GM12878 (cell line): ENCODE data around the gene SLC13A3. TPM values are rescaled to one million over a fixed set of nuclear protein-coding genes. Genes with fewer than 3 reads are reported as not detected.

Experiments
- ATAC-seq: fragments of 200-7000 bp; cut with Tn5 transposase; 3 replicates; pipeline ENCODE4 v1.9.1; 2020; ENCODE audit warnings: mild to moderate bottlenecking, moderate library complexity
- BruUV-seq: library from RNA; stranded (reverse); fragments of 400-500 nt; replicated peaks from 2 replicates; lab custom pipeline; 2021; lab: Mats Ljungman, UMichigan
- CTCF ChIA-PET: fragments of 300-600 bp; sonication (Branson Sonifier 250); formaldehyde crosslinking; extraction: SDS; loops from one replicate; lab custom pipeline; 2021; ENCODE audit warnings: inconsistent platforms; lab: Yijun Ruan, JAX
- POLR2A ChIA-PET: fragments of 350-600 bp; formaldehyde crosslinking; extraction: SDS; loops from one replicate; lab custom pipeline; 2021; ENCODE audit warnings: inconsistent platforms; lab: Charles Lee
- RAD21 ChIA-PET: fragments of 300-600 bp; sonication (Branson Sonifier 250); formaldehyde crosslinking; loops from one replicate; lab custom pipeline; 2023; ENCODE audit warnings: antibody characterized with exemption; ENCODE audit not compliant: unreplicated experiment; lab: Charles Lee
- SMC1A ChIA-PET: fragments of 300-600 bp; sonication (Branson Sonifier 250); formaldehyde crosslinking; loops from one replicate; lab custom pipeline; 2023; ENCODE audit not compliant: unreplicated experiment, uncharacterized antibody; lab: Charles Lee
- DNase-seq: peaks from one replicate; pipeline ENCODE4 v3.0.0-alpha.2; 2011; ENCODE audit warnings: low read depth, low spot score
- FAIRE-seq: peaks from 3 replicates; lab custom pipeline; 2011; peaks lifted over from hg19 to GRCh38; lab: Jason Lieb, UNC
- H2AFZ ChIP-seq: 2 replicates; pipeline ENCODE4 v1.6.0; 2011; ENCODE audit warnings: low read depth, low read length, control low read depth; ENCODE audit not compliant: control insufficient read depth
- H3K27ac ChIP-seq: 2 replicates; pipeline ENCODE4 v1.5.1; 2011; ENCODE audit warnings: control low read depth; ENCODE audit not compliant: control insufficient read depth, insufficient read depth
- H3K27me3 ChIP-seq, 2 experiments: replicated peaks in 1 of 2; 2 replicates each; pipeline versions ENCODE4 v1.6.0 to v1.6.1; 2011; ENCODE audit warnings: low read length in 1 of 2; ENCODE audit not compliant: control insufficient read depth in 2 of 2, insufficient read depth in 2 of 2
- H3K36me3 ChIP-seq, 2 experiments: 2 replicates each; pipeline ENCODE4 v1.5.1; 2011; ENCODE audit warnings: low read length in 1 of 2; ENCODE audit not compliant: control insufficient read depth in 2 of 2, insufficient read depth in 2 of 2
- H3K4me1 ChIP-seq: 2 replicates; pipeline ENCODE4 v1.6.1; 2011; ENCODE audit warnings: mild to moderate bottlenecking, low read length, moderate library complexity, mixed read lengths; ENCODE audit not compliant: control insufficient read depth, insufficient read depth
- H3K4me2 ChIP-seq: 2 replicates; pipeline ENCODE4 v1.6.0; 2011; ENCODE audit warnings: control low read depth; ENCODE audit not compliant: control insufficient read depth, insufficient read depth
- H3K4me3 ChIP-seq: fragments of 200-600 bp; sonication (generic); 2 replicates; pipeline ENCODE4 v1.5.1; 2016
- H3K79me2 ChIP-seq: 2 replicates; pipeline ENCODE4 v1.6.0; 2011; ENCODE audit warnings: low read length; ENCODE audit not compliant: control insufficient read depth, insufficient read depth
- H3K9ac ChIP-seq: 2 replicates; pipeline ENCODE4 v1.8.0; 2011; ENCODE audit warnings: low read length, control low read depth, mixed read lengths; ENCODE audit not compliant: control insufficient read depth, insufficient read depth
- H3K9me3 ChIP-seq: replicated peaks from 3 replicates; pipeline ENCODE4 v1.5.1; 2011; ENCODE audit warnings: mild to moderate bottlenecking, low read length; ENCODE audit not compliant: control insufficient read depth, insufficient read depth
- H4K20me1 ChIP-seq: 2 replicates; pipeline ENCODE4 v1.6.0; 2011; ENCODE audit not compliant: control insufficient read depth, insufficient read depth
- KLF5 ChIP-seq: fragments of 450-650 bp; IDR thresholded peaks from 2 replicates; pipeline ENCODE4 v1.6.1; 2014; ENCODE audit warnings: mild to moderate bottlenecking; ENCODE audit not compliant: partially characterized antibody
- MYB ChIP-seq: fragments of 150-350 bp; IDR thresholded peaks from 2 replicates; pipeline ENCODE4 v1.6.1; 2014; ENCODE audit warnings: mild to moderate bottlenecking, low read depth, low read length, borderline replicate concordance
- NFIC ChIP-seq: IDR thresholded peaks from 2 replicates; pipeline ENCODE4 v1.6.1; 2012; ENCODE audit warnings: low read depth, mild to moderate bottlenecking, inconsistent platforms, low read length, moderate library complexity
- WGBS: methylation state at CpG from one replicate; pipeline ENCODE4 v1.1.6; 2016; ENCODE audit warnings: low lambda C conversion rate; ENCODE audit not compliant: insufficient replicate concordance, insufficient coverage; ENCODE audit errors: missing lambda C conversion rate; 5-methylcytosine and 5-hydroxymethylcytosine counted together
- in situ Hi-C: fragments of 300-500 bp; cut with MboI; formaldehyde crosslinking; loops from 9 replicates; pipeline ENCODE4 v1.14.3; 2018; ENCODE audit warnings: mixed read lengths
- intact Hi-C: fragments of 100-400 bp; cut with micrococcal nuclease; formaldehyde crosslinking; loops from one replicate; pipeline ENCODE4 v1.14.2; 2022; ENCODE audit not compliant: unreplicated experiment
- polyA plus RNA-seq, 11 experiments: library from polyadenylated mRNA; depleted of rRNA in 4 of 11; unstranded in 6 of 11; stranded (reverse) in 5 of 11; fragments of >200 nt; fragmentation: Nextera tagmentation in 4 of 11; fragmentation: Illumina TruSeq in 1 of 11; extraction: Ambion mirVana in 4 of 11; extraction: Trizol in 1 of 11; gene quantifications; 1 replicate in 1 of 11; 2 replicates in 10 of 11; pipeline versions ENCODE4 v1.2.1 to v1.2.3, GENCODE V29; 2011 to 2016; ENCODE audit warnings: inconsistent platforms in 2 of 11, missing spikeins in 2 of 11, low read depth in 1 of 11
- total RNA-seq, 4 experiments: library from RNA; depleted of rRNA in 3 of 4; stranded (reverse); fragments of >200 nt in 3 of 4; fragmentation: Illumina TruSeq in 1 of 4; extraction: Trizol in 1 of 4; gene quantifications; 2 replicates each; pipeline versions ENCODE4 v1.2.1 to v1.2.3, GENCODE V29; 2013 to 2021
- TF ChIP-seq, protein P1 (sequence below): IDR thresholded peaks from 2 replicates; pipeline ENCODE4 v1.6.1; 2012; ENCODE audit warnings: low read depth, low read length, improper control_type of control experiment
- TF ChIP-seq, protein P2 (sequence below): fragments of 450-650 bp; IDR thresholded peaks from 2 replicates; pipeline ENCODE4 v1.6.1; 2018; ENCODE audit warnings: mild to moderate bottlenecking, low read depth, moderate library complexity; ENCODE audit not compliant: partially characterized antibody

The SLC13A3 gene
- total and polyA plus RNA-seq, 10 of the 15 experiments (the other 5 are each of a cell fraction or from before 2014, with no cell fraction given), result 0.03 to 0.76 (median 0.07) TPM; not detected in 4

- ChIA-PET CTCF (interaction anchor here (1.0 to 2.3 kb wide), 5 partner anchors 9 to 184 kb away, joined by 3 to 9 read pairs (median 3); no protein-coding TSS in a partner anchor), SMC1A (interaction anchor here (3.4 kb wide), 1 partner anchor 11 kb away, joined by 10 read pairs; no protein-coding TSS in a partner anchor)
- BruUV-seq, result no TSS peak
- Histone ChIP-seq H3K4me1 (no peaks in the 10 kb centered on the region), H3K36me3 (no peaks in the 10 kb centered on the region), H3K79me2 (no peaks in the 10 kb centered on the region), H3K9me3 (no peaks in the 10 kb centered on the region)
- in situ Hi-C loops, result no loop called here
- intact Hi-C loops, result no loop called here
- TF ChIP-seq, protein P1, sequence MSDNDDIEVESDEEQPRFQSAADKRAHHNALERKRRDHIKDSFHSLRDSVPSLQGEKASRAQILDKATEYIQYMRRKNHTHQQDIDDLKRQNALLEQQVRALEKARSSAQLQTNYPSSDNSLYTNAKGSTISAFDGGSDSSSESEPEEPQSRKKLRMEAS, result no peak
- TF ChIP-seq NFIC (no peak), KLF5 (no peak), MYB (no peak)
- TF ChIP-seq, protein P2, sequence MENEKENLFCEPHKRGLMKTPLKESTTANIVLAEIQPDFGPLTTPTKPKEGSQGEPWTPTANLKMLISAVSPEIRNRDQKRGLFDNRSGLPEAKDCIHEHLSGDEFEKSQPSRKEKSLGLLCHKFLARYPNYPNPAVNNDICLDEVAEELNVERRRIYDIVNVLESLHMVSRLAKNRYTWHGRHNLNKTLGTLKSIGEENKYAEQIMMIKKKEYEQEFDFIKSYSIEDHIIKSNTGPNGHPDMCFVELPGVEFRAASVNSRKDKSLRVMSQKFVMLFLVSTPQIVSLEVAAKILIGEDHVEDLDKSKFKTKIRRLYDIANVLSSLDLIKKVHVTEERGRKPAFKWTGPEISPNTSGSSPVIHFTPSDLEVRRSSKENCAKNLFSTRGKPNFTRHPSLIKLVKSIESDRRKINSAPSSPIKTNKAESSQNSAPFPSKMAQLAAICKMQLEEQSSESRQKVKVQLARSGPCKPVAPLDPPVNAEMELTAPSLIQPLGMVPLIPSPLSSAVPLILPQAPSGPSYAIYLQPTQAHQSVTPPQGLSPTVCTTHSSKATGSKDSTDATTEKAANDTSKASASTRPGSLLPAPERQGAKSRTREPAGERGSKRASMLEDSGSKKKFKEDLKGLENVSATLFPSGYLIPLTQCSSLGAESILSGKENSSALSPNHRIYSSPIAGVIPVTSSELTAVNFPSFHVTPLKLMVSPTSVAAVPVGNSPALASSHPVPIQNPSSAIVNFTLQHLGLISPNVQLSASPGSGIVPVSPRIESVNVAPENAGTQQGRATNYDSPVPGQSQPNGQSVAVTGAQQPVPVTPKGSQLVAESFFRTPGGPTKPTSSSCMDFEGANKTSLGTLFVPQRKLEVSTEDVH, result no peak
- TF ChIP-seq, all 136 proteins: peak for 0
- no peak for DNase-seq
- no peak overlapping the region for H3K9ac ChIP-seq
- no peak for FAIRE-seq
- WGBS, result 33% methylated on average over 10 of the region's 10 CpGs
- ChIA-PET POLR2A (no interaction called here), RAD21 (interaction anchor here (2.6 kb wide), 1 partner anchor 24 kb away, joined by 7 read pairs; no protein-coding TSS in a partner anchor)
- no peaks in the 10 kb centered on the region for H3K27me3 ChIP-seq
- H3K4me2 ChIP-seq, result no peak overlapping the region
- no peak overlapping the region for H2AFZ ChIP-seq
- no peak for ATAC-seq
- H3K4me3 ChIP-seq, result no peak overlapping the region
- no peaks in the 10 kb centered on the region for H4K20me1 ChIP-seq
- H3K27ac ChIP-seq, result no peak overlapping the region
Observed at GRCh38 chr20:46568570-46569129, 82.6 kb downstream of the SLC13A3 start.
